Measurements from ENCODE around the gene HOXB7. TPM values are rescaled to one million over a fixed set of nuclear protein-coding genes. Genes with fewer than 3 reads are reported as not detected.

Gene HOXB7
- total and polyA plus RNA-seq, 8 donors: 2.4 to 10.5 (median 6.4) TPM

DNA sequence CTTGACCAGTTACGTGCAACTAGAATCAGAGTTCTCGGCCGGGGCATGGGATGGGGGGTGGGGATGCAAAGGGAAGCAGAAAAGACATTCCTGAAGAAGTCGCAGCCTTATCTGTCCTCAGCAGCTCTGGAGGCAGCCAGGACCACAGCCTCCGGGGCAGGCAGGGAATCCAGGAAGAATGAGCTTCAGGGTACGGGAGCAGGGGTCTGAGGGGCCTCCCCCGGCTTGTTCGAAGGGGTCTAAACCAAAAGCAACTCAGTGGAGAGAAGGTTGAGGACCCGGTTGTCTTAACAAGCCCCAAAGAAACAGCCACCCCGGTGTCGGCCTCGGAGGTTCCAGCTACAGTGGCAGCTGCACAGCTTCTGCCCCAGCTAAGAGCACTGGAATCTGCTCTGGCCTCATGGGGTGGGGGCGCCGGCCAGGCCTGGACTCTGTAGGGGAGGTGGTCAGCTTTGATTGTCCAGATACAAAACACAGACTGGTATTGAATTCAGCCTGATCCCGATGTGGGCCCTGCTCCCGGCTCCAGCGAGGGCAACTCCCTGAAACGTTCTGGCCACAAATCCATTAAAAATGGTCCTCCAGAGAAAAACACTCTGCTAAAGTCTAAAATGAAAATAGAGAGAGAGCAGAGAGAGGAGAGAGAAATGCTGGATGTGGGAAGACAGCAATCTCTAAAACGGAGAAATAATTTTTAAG, 40.3 kb downstream of the HOXB7 start:
- H3K4me3 ChIP-seq: peak overlapping the region in 1 of 2 donors; percentile 5
- peaks cover 46 to 100% of the 10 kb centered on the region in 2 donors for H3K27me3 ChIP-seq
- no peaks in the 10 kb centered on the region for H3K9me3 ChIP-seq
- no peak for DNase-seq
- peaks cover 3 to 23% of the 10 kb centered on the region in 2 donors for H3K4me1 ChIP-seq
- H3K36me3 ChIP-seq: no peaks in the 10 kb centered on the region
- TF ChIP-seq, protein P1, sequence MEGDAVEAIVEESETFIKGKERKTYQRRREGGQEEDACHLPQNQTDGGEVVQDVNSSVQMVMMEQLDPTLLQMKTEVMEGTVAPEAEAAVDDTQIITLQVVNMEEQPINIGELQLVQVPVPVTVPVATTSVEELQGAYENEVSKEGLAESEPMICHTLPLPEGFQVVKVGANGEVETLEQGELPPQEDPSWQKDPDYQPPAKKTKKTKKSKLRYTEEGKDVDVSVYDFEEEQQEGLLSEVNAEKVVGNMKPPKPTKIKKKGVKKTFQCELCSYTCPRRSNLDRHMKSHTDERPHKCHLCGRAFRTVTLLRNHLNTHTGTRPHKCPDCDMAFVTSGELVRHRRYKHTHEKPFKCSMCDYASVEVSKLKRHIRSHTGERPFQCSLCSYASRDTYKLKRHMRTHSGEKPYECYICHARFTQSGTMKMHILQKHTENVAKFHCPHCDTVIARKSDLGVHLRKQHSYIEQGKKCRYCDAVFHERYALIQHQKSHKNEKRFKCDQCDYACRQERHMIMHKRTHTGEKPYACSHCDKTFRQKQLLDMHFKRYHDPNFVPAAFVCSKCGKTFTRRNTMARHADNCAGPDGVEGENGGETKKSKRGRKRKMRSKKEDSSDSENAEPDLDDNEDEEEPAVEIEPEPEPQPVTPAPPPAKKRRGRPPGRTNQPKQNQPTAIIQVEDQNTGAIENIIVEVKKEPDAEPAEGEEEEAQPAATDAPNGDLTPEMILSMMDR (IDR thresholded peaks at IDR 0.05): no peak
- H3K27ac ChIP-seq: peak overlapping the region; percentile 31 to 95
- ATAC-seq: no peak
- intact Hi-C loops (cut with DNase I): no loop called here

DNA sequence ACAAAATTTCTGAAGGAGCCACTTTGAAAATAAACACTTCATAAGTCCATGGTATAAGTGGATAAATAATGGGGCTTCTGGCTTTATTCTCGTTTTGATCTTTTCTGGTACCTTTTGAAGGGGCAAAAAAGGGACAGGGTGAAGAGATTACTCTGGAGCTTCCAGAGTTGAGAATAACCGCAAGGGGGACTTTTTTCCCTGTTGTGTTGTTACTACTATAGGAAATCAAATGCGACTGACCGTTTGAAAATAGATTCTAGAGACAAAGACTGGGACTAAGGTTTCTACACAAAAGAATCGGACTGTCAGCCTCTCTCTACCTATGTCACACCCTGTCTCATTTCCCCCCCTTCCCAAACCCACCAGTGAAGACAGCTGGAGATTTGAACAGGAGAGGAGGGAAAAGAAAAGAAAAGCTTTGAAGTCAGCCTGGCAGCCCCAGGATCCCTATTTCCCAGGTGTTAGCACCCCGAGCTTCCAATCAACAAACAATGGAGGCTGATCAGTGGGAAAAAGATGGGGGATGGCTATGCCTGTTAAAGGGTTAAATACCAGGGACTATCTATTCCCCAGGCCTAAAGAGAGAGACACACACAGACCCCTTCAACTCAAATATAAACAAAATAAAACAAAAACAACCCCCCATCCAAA, 41.0 kb downstream of the HOXB7 start:
- TF ChIP-seq, protein P1 (IDR thresholded peaks at IDR 0.05): no peak
- ATAC-seq (no peak), DNase-seq (no peak)
- intact Hi-C loops (cut with DNase I): no loop called here
- Histone ChIP-seq H3K27me3 (peaks cover 46 to 100% of the 10 kb centered on the region in 2 donors), H3K27ac (peak overlapping the region; percentile 31 to 95), H3K4me3 (no peak overlapping the region), H3K4me1 (peaks cover 3 to 19% of the 10 kb centered on the region in 2 donors), H3K9me3 (no peaks in the 10 kb centered on the region), H3K36me3 (no peaks in the 10 kb centered on the region)

DNA sequence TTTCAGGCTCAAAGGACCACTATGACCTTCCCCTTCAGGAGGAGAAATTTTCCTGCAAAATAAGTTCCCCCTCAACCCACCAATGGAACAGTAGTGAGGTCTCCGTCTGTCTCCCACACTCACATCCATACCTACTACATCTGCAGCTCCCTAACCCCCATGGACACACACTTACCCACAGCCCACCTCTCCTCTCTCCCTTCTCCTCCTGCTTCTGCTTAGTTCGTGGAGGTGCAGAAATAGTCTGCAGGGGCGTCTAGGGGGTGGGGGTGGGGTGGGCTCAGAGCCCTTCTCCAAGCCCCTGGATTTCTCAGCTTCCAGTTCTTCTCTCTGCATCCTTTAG, 41.6 kb downstream of the HOXB7 start:
- intact Hi-C loops (cut with DNase I): no loop called here
- Histone ChIP-seq H3K9me3 (no peaks in the 10 kb centered on the region), H3K4me1 (peaks cover 3 to 19% of the 10 kb centered on the region in 2 donors), H3K4me3 (no peak overlapping the region), H3K27me3 (peaks cover 46 to 100% of the 10 kb centered on the region in 2 donors), H3K36me3 (no peaks in the 10 kb centered on the region), H3K27ac (peak overlapping the region in 1 of 2 donors; percentile 95)
- ATAC-seq (no peak), DNase-seq (no peak)
- TF ChIP-seq, protein P1 (IDR thresholded peaks at IDR 0.05): no peak

DNA sequence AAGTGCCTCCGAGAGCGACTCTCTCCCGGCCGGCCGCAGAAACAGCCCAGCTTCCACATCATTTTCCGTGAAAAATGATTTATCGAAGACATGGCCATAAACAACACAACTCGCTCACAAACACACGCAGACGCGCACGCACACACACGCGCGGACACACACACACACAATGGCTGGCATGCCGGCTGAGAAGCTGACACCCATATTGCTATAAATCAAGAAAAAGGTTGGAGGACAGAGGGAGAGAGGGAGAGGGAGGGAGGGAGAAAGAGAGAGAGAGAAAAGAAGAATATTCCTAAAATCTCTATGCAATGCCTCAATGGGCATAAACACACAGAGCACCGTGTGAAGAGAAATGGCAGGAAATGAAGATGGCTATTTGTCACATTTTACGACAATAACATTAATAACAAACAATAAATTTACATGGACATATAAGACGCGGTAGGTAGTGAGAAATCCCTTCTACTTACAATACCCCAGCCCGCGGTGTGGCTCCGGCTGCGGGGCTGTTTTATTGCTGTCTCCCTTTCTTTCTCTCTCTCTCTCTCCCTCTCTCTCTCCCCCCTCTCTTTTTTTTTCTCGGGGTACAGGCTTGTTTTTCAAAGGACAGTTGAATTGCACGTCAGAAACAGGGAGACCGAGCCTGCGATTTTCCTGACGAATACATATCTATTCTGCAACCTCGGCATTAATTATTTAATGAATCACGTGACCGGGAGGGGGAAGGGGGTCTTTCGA, 42.1 kb downstream of the HOXB7 start:
- intact Hi-C loops (cut with DNase I): no loop called here
- DNase-seq (no peak), ATAC-seq (no peak)
- TF ChIP-seq, protein P1 (IDR thresholded peaks at IDR 0.05): no peak
- no peaks in the 10 kb centered on the region for H3K36me3 ChIP-seq
- peak overlapping the region; percentile 3 to 95 for H3K27ac ChIP-seq
- H3K27me3 ChIP-seq: peaks cover 48 to 100% of the 10 kb centered on the region in 2 donors
- H3K9me3 ChIP-seq: no peaks in the 10 kb centered on the region
- H3K4me1 ChIP-seq: peaks cover 3 to 19% of the 10 kb centered on the region in 2 donors
- H3K4me3 ChIP-seq: no peak overlapping the region
